ENCODE measurements around the gene NIPA2.
"Not testable (repeated sequence)": the region's sequence is repeated elsewhere in the genome, so short reads cannot be mapped to it uniquely, and the experiment has no call there.

NIPA2 gene

DNA sequence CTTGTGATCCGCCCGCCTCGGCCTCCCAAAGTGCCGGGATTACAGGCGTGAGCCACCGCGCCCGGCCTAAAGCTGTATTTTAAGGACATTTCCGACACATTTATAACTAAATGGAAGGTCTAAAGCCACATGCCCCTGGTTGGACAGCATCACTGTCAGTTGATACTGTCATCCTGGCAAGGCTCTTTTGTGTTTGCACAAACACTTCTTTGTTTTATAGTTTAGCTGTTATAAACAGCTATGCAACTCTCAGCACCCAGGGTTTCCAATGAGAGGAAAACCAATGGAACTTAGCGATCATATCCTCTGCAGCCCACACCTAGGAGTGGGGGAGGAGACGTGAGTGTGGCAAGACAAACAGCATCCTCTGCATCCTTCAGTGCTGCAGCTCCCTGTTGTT lies 32.3 kb upstream of the NIPA2 start:
- DNase-seq (ENCODE audit: low read depth): no peak
- TF ChIP-seq, protein P1, sequence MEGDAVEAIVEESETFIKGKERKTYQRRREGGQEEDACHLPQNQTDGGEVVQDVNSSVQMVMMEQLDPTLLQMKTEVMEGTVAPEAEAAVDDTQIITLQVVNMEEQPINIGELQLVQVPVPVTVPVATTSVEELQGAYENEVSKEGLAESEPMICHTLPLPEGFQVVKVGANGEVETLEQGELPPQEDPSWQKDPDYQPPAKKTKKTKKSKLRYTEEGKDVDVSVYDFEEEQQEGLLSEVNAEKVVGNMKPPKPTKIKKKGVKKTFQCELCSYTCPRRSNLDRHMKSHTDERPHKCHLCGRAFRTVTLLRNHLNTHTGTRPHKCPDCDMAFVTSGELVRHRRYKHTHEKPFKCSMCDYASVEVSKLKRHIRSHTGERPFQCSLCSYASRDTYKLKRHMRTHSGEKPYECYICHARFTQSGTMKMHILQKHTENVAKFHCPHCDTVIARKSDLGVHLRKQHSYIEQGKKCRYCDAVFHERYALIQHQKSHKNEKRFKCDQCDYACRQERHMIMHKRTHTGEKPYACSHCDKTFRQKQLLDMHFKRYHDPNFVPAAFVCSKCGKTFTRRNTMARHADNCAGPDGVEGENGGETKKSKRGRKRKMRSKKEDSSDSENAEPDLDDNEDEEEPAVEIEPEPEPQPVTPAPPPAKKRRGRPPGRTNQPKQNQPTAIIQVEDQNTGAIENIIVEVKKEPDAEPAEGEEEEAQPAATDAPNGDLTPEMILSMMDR (conservative IDR thresholded peaks at IDR 0.05; ENCODE audit: low read depth, low read length): no peak
- no peak overlapping the region for H3K4me3 ChIP-seq (ENCODE audit: low read length)

DNA sequence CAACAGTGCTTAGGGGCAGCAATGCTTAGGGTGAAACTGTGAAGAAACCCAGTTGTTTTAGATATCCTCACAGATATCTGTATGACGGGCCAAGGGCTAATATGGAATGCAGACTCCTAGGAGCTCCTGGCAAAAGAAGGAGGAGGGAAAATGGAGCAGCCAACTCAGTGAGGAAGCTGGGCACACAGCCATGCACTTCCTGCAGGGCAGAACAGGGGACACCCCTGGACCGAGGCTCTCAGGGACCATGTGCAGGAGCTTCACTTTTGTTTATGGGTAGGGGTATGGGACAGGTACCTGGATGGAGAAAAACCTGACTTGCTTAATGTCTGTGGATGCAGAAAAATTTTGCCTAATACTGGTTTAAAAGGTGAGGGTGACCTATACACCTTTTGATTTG lies 31.8 kb upstream of the NIPA2 start:
- no peak overlapping the region for H3K4me3 ChIP-seq (ENCODE audit: low read length)
- no peak for DNase-seq (ENCODE audit: low read depth)
- TF ChIP-seq, protein P1 (conservative IDR thresholded peaks at IDR 0.05; ENCODE audit: low read depth, low read length): no peak

DNA sequence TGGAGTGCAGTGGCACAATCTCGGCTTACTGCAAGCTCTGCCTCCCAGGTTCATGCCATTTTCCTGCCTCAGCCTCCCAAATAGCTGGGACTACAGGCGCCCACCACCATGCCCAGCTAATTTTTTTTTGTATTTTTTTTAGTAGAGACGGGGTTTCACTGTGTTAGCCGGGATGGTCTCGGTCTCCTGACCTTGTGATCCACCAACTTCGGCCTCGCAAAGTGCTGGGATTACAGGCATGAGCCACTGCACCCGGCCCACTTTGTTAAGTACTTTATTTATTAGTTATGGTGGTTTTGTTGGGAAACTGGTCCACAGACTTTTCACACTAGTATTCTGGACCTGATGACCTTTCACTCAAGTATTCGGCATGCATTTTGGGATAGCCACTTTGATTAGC lies 30.6 kb upstream of the NIPA2 start:
- DNase-seq (ENCODE audit: low read depth); H3K4me3 ChIP-seq (ENCODE audit: low read length): not testable (repeated sequence)

DNA sequence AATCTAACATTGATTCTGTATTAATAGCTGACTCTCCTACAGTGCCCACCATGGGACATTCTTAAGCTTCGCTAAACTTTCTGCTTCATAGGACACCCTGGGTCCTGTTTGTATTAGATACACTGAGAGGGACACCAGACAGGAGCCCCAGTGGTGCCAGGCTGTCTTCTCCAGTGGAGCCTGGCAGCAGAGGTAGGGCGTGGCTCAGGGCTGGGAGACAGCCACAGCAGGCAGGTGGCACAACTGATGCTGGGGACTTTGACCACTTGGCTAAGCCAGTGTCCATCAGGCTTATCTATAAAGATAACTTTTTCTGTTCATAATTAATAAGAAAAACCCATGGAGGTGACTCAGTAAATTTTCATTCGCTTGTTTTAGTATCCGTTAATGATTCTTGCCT lies 30.2 kb upstream of the NIPA2 start:
- DNase-seq (ENCODE audit: low read depth): no peak
- TF ChIP-seq, protein P1 (conservative IDR thresholded peaks at IDR 0.05; ENCODE audit: low read depth, low read length): no peak
- H3K4me3 ChIP-seq (ENCODE audit: low read length): no peak overlapping the region

DNA sequence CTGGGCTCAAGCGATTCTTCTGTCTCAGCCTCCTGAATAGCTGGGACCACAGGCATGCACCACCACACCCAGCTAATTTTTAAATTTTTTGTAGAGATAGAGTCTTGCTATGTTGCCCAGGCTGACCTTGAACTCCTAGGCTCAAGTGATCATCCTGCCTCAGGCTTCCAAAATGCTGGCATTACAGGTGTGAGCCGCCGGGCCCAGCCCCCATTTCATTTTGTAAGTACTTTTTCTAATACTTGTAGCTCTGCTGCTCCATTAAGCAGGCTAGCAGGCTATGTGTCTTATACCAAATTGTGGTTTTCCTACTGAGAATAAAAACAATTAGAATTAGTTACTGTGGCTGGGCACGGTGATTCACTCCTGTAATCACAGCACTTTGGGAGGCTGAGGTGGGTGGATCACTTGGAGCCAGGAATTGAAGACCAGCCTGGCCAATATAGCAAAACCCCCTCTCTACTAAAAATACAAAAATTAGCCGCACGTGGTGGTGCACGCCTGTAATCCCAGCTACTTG lies 29.6 kb upstream of the NIPA2 start:
- no peak for DNase-seq (ENCODE audit: low read depth)
- TF ChIP-seq, protein P1 (conservative IDR thresholded peaks at IDR 0.05; ENCODE audit: low read depth, low read length): no peak
- no peak overlapping the region for H3K4me3 ChIP-seq (ENCODE audit: low read length)

DNA sequence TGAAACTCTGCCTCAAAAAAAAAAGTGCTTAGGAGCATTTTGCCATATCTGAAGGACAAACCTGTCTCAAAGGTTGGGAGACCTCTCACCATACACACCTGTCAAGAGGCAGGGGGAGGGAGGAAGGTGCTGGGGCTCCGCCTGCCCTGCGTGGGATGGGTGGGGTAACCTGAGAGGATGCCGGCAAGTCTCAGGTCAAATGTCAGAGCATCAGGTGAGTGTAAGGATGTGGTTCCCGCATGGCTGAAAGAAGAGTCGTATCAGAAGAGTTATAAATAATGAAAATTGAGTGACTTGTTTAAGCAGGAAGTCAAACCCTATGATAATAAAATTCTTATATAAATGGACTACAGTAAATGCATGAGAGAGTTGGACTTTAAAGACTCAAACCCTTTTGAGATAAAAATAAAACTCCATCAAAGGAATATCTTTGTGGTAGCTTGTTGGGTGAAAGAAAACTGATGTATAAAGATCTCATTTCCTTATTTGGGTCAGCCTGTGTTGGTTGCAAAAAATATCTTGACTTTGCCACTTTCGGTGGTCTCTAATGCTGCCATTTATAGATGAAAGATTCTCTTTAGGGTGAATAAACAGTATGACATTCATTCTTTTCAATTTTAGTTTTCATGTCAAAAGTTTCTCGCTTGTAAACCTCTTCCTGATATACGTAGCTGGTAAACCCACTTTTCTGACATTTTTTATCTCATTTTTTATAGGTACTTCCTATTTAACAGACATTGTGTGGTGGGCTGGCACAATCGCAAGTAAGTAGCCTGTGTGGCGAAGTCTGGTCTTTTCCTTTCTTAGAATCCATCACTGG lies 28.2 kb upstream of the NIPA2 start:
- DNase-seq (ENCODE audit: low read depth): no peak
- TF ChIP-seq, protein P1 (conservative IDR thresholded peaks at IDR 0.05; ENCODE audit: low read depth, low read length): no peak
- H3K4me3 ChIP-seq (ENCODE audit: low read length): no peak overlapping the region

DNA sequence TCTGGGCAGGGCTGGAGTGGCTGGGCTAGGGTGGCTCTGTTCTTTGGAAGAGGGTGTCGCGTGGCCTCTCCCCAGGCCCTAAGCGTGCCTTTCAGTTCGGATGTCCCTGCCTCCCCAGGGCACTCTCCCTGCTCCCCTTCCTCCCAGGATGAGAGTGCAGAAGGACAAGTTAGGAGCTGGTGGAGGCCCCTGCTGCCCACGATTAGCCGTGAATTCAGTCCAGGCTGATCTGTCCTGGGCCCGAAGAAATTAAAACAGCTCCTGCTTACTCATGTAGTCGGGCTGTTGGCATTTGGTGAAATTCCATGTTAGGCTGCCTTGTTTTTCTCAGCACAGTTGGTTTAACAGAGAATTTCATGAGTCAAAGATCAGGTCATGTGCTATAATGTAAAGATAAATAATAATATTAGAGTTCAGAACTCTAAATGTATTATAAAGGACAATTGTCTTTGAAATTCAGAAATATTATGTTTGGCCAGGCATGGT lies 27.6 kb upstream of the NIPA2 start:
- no peak for DNase-seq (ENCODE audit: low read depth)
- no peak overlapping the region for H3K4me3 ChIP-seq (ENCODE audit: low read length)
- TF ChIP-seq, protein P1 (conservative IDR thresholded peaks at IDR 0.05; ENCODE audit: low read depth, low read length): no peak

All from retinal pigment epithelial cell (primary cell).